Kidney capillary endothelial cell (primary cell): Measurements from ENCODE around the gene ADISSP.
"Not testable (repeated sequence)": the region's sequence is repeated elsewhere in the genome, so short reads cannot be mapped to it uniquely, and the experiment has no call there.

ENCODE experiments used
- DNase-seq: peaks from one replicate; pipeline ENCODE4 v3.0.0-alpha.2; 2018; ENCODE audit warnings: low spot score

Gene ADISSP

DNA sequence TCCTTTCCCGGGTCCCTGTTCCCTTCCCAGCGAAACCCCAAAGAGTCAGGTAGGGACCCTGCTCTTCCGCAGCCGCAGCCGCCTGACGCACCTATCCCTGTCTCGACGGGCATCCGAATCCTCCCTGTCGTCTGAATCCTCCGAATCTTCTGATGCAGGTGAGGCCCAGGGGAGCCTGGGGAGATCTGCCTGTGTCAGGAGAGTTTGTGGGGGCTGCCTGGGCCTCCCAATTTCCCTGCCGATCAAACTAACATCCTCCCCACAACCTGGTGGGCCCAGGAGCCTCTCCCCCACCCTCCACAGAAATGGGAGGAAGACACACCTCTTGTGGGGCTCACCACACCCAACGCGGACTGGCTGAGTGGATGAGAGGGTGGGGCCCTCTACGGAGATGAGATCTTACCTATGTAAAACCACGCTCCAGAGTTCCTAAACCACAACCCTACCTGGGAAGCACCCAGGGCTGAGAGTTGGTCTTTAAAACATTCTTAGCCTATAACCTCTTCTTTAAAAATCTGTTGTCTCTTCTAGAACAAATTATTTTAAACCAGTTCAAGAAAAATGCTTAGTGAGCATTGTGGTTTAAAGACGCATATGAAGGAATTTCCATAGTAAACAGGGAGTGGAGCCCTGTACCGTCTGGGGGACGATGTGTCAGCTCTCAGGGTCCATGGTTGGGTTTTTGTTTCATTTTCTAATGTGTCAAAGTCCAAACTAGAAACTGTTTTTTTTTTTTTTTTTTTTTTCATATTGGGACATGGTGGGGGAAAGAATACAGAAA lies 30.2 kb upstream of the ADISSP start:
- DNase-seq, result no peak

DNA sequence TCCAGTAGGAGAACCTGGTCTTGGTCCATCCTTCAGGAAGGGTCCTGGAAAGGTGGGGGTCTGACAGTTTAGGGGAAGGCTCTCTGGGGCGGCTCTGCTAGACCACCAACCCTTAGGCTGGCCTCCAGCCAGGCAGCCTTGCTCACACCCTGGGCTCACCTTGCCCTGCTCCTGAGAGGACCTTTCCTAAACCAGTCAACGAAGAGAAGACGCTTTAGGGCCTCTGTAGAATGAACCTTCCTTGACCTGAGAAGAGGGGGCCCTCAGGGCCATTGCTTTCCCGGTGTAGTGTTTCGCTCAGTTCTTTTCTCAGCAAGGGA lies 29.6 kb upstream of the ADISSP start:
- no peak for DNase-seq

DNA sequence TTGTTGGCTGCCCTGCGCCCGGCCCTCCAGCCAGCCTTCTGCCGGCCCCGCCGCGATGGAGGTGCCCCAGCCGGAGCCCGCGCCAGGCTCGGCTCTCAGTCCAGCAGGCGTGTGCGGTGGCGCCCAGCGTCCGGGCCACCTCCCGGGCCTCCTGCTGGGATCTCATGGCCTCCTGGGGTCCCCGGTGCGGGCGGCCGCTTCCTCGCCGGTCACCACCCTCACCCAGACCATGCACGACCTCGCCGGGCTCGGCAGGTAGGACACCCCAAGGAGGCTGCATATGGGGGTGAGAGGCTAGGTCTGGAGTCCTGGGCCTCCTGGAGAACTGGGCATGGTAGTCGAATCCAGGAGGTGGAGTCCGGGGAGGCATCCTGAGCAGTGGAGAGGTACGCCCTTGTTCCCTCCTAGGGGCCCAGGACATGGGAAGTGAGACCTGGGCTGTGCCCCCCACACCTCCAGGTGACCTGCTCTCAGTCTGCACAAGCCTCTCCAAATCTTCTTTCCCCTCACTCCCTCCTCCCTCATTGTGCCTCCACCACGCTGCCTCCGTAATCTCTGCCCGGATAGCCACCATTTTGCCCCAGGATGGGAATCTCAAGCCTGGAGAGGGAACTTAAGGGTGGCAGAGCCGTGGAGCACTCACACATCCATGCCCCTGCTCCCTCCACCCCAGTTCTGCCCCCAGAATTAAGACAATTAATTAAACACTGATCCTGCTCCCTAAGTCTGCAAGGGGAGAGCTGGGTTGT lies 29.1 kb upstream of the ADISSP start:
- DNase-seq, result no peak

DNA sequence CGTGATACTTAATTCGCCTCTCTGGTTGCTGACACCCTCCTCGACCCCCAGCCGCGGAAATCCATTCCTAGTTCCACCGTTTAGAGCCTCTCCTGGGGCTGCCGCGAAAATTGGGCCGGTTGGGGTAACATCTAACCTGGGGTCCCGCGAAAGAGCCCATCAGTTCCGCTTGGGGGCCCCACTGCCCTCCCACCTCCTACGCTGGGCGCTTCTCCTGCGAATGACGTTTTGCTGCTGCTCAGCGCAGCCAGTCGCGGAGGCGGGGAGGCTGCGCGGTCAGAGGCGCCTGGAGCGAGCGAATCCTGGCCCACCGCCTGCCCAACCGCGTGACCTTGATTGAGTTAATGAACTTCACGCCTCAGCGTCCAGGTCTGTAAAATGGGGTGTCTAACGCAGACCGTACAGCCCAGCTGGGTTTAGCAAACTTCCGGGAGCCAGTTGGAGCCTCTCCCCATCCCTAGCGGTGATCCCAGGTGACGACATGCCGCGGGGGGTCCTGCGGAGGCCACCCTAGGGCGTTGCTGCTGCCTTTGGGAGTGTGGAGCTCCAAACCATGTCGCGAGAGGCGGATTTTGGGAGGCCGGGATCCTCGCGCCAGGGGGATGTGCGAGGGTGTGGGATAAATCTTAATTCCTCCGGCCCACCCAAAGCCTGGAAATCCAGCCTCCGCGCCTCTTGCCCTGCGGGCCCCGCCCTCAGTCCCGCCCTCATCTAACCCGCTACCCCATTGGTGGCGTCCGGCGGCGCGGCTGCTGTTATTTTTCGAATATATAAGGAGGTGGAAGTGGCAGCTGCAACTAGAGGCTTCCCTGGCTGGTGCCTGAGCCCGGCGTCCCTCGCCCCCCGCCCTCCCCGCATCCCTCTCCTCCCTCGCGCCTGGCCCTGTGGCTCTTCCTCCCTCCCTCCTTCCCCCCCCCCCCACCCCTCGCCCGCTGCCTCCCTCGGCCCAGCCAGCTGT lies 28.2 kb upstream of the ADISSP start, which contains the start of gene CDC25B:
TSS of gene CDC25B (plus strand) at position 800 of the 958 bp plus-strand sequence. CDS start 222 bp downstream, outside the sequence.
- DNase-seq, result peak; percentile 81

DNA sequence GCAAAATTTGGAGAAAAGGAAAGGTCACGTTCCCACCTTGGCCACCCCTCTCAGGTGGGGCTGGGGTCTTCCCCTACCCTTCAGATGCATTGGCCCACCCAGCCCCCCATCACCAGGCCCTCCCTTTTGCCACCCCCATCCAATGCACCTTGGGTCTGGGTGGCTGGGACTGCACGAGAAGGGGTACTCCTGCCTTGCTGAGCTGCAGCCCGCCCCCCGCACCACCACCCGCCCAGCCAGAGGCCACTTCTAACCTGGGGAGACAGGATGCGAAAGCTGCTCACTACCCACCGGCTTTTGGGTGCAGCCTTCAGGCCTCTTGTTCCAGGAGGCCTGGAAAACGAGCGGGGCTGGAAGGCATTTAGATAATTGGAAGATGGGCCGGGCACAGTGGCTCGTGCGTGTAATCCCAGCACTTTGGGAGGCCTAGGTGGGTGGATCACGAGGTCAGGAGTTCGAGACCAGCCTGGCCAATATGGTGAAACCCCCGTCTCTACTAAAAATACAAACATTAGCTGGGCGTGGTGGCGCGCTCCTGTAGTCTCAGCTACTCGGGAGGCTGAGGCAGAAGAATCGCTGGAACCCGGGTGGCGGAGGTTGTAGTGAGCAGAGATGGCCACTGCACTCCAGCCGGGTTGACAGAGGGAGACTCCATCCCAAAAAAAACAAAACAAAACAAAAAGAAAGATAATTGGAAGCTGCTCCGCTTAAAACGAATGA lies 27.3 kb upstream of the ADISSP start:
- DNase-seq, result no peak

DNA sequence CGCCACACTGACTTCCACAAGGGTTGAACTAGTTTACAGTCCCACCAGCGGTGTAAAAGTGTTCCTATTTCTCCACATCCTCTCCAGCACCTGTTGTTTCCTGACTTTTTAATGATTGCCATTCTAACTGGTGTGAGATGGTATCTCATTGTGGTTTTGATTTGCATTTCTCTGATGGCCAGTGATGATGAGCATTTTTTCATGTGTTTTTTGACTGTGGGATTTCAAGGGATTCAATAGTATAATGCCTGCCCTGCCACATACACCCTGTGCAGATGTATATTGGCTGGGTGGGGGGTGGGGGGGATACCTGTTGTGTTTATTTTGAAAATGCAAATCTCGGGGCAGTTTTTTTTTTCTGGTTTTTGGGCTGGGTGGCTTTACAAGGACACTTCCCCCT lies 26.6 kb upstream of the ADISSP start:
- not testable (repeated sequence) for DNase-seq

DNA sequence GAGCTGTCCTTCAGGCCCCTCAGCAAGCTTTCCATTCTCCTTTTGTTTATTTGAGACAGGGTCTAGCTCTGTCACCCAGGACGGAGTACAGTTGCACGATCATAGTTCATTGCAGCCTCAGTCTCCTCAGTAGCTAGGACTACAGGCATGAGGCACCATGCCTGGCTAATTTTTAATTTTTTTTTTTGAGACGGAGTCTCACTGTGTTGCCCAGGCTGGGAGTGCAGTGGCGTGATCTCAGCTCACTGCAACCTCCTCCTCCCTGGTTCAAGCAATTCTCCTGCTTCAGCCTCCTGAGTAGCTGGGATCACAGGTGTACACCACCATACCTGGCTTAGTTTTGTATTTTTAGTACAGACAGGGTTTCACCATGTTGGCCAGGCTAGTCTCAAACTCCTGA lies 21.6 kb upstream of the ADISSP start:
- DNase-seq, result not testable (repeated sequence)

DNA sequence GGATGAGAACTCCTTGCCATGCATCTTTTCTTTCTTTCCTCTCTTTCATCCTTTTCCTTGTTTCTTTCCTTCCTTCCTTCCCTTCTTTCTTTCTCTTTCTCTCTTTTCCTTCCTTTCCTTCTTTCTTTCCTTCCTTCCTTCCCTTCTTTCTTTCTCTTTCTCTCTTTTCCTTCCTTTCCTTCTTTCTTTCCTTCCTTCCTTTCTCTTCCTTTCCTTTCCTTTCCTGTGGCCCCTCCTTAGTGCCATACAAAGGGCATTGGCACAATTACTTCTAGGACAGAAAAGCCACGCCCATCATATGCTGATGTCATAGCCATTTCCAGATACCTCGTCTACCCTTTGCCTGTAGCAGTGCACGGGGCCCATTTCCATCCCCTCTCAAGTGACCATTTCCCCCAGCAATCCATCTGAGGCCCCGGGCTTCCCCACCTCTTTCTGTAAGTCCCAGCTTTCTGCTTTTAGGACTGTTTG lies 21.2 kb upstream of the ADISSP start:
- no peak for DNase-seq

DNA sequence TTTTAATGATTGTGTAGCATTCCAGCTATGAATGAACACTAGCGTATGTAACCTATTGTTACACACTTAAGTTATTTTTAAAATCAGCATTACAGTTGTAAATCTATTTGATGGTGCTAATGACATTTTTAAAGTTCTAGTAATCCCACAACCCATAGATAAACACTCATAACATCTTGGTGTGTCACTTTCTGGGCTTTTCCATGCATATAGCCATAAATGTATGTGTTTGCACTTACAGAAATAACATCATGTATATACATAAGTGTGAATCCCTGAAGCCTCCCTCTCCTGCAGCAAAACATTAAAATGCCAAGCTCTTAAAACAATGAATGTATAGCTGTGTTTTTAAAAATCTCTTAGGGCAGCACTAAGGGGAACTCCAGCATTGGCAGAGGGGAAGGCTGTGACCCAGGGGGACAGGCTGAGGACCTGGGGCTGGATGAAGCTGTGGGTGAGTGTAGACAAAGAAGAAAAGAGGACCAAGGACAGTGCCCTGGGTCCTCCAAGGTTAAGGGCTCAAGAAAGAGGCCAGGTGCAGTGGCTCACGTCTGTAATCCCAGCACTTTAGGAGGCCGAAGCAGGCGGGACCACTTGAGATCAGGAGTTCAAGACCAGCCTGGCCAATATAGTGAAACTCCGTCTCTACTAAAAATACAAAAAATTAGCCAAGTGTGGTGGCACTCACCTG lies 19.9 kb upstream of the ADISSP start:
- DNase-seq, result no peak

DNA sequence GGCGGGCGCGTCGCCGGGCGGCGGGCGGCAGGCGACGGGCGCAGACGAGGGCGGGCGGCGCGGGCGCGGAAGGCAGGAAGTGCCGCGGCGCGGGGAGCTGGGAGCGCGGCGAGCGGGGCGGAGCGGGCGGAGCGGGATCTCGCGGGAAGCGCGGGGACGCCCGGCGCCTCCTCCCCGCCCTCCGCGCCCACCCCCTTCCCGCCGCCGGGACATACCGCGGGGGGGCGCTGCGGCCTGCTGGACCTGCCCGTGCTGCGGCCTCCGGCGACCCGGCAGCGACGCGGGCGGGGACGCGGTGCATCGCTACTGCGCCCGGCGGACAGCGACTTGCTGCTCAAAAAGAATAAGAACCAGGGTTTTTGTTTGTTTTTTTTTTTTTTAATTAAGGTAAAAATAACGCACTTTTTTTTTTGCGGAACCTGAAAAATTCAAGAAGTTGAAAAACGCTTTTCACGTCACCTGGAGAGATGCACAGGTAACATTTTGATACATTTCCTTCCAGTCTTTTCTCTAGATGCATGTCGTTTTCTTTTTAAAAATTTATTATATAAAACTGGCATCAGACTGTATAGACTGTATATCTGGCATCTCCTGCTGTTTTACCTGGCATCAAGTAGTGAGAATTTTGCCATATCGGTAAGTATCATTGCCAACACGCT lies 19.2 kb upstream of the ADISSP start, which contains the start of gene CENPB:
TSS of gene CENPB (minus strand) at position 76 of the 659 bp plus-strand sequence. CDS start 257 bp downstream, outside the sequence.
- DNase-seq, result peak; percentile 81

DNA sequence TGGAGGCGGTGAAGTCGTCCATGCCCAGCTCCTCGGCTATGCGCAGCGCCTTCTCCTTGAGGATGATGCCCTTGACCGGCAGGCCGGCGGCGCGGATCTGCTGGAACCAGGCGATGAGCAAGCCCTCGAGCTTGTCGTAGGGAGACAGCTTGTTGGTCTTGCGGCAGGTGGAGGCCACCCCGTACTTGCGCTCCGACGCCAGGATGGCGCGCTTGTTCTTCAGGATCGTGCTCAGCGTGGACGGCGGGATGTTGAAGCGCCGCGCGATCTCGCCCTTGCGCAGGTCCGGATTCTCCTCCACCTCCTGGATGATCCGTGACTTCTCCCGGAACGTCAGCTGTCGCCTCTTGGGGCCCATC lies 18.6 kb upstream of the ADISSP start:
- peak; percentile 41 for DNase-seq

DNA sequence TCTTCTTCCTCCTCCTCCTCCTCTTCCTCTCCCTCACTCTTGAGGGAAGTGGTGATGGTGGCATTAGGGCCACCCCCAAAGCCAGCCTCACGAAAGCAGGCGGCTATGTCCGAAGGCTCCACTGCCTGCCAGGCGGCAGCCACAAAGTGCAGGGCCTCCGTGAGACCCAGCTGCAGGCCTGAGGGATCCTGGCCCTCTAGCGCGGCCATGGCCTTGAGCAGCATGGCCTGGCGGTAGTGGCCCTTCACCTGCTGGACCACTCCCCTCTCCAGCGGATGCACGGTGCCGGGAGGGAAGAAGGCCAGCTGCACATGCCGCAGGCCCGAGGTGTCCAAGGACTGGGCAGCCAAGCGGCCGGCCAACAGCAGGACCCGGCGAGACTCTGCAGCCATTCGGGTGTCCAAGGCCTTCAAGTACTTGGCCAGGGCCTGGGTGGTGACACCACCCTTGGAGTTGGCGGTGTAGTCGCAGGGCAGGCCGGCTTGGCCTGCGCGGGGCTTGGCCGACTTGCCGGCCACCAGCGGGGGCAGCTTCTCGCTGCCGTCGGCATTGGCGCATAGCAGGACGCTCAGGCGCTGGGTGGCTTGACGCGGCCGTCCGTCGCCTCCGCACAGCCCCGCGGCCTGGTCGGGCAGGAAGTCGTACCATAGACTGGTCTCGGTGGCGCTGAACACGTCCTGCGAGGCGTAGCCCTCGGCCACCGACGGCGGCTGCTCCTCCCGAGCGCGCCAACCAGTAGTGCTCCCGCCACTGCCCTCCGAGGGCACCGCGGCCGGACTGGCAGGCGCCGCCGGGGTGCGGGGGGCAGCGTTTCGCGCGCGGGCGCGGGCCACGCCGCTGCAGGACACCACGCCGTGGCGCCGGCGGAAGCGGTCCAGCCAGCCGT lies 17.9 kb upstream of the ADISSP start:
- DNase-seq, result peak; percentile 52

DNA sequence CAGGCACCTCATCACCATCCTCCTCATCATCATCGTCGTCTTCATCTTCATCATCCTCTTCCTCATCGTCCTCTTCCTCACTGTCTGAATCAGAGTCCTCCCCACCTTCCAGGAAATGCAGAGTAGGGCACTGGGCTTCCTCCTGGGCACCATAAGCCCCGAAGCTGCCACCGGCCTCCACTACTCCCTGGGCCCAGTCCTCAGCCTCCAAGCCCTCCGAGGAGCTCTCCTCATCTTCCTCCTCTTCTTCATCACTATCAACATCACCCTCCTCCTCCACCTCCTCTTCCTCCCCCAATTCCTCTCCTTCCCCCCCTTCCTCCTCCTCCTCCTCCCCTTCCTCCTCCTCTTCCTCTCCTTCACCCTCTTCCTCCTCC lies 17.3 kb upstream of the ADISSP start:
- no peak for DNase-seq

DNA sequence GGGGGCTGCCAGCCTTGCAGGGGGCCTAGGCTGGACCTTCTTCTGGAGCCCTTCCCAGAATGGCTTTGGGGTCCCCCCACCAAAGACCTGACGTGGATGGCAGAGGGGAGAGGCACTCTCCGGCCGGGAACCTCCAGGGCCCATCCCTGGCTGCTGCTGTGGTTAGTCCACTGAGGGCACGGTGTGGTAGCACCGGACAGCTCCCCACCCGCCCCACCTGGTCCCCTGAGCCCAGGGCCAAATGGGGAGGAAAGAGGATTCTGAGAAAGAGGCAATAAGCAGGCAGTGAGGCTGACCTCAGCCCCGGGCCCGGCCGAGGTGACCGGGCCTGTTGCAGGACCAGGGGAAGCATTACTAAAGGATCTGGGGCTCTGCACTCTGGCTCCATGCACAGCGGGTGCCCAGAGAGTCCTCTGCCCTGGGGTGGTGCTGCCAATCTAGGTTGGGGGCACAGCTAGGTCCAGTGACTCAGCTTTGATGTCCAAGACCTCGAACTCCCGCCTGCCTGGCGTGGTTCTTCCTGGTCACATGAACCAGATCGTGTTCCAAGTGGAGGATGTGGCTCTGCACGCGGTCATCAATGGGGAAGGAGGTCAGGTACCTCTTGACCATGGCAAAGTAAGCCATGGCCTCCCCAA lies 16.8 kb upstream of the ADISSP start:
- DNase-seq, result no peak

DNA sequence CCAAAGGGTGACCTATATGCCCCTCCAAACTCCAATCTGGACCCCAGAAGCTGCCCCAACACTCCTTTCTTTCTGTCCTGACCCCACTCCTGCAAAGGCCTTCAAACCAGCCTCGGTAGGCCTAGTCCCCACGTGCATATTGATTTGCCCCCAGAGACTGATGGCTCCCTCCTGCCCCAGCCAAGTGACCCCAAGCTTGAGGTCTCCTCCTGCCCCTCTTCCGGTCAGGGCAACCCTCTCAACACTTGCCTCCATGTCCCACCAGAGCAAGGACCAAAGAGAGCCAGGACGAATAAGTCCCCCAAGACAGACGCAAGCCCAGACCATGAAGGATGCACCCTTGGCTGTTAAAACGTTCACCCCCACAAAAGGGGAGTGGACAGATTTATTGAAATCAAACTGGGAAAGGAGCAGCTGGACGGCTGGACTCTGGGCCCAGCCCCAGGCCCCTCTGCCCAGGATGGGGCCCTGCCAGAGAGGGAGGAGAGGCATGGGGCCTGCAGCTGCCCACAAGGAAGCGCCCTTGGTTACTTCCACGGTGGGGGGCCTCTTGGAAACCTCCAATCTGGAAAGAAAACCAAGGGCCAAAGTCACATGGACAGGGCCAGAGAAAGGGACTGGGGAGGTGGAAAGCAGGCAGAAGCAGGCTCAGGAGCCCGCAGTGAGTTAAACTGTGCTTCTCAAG lies 16.1 kb upstream of the ADISSP start:
- no peak for DNase-seq

DNA sequence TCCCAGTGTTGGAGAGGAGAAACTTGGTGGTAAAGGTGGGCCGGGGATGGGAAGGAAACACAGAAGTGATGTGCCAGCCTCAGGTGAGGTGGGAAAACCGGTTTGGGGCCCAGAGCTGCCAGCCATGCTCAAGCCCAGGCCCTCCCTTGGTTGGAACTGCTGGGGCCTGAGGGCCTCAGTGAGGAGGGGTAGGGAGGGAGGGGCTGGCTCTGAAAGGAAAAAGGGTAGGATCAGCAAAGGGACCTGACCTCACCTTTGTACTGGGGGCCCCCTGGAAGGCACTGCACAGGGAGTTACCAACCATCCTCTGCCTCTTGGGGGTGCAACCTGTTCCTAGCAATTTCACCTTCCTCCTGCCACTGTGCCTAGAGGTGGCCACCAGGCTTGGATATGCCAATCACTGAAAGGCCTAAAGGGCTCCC lies 15.5 kb upstream of the ADISSP start:
- DNase-seq, result no peak

DNA sequence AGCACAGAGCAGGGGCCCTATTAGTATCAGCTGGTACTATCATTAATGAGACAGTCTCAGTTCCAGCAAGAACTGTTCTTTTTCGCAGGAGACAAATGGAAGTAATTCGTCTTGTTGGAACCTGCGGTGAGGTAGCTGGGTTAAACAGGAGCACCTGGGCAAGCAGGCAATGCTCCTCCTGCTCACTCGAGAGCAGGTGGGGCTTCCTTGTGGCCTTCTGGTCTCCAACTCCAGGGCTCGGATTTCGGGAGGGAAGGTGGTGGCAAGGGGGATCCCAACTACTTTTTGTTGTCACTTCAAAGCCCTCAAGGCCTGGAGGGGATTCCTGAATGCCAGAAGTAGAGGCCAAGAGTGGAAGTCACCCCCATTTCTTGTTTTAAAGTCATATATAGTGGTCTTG lies 15.0 kb upstream of the ADISSP start:
- no peak for DNase-seq
